ENCODE data around the gene HTRA3. TPM values are rescaled to one million over a fixed set of nuclear protein-coding genes. Genes with fewer than 3 reads are reported as not detected.

Gene HTRA3
- total RNA-seq, 2 donors from 2014 or later: 48.5 to 78.2 TPM

DNA sequence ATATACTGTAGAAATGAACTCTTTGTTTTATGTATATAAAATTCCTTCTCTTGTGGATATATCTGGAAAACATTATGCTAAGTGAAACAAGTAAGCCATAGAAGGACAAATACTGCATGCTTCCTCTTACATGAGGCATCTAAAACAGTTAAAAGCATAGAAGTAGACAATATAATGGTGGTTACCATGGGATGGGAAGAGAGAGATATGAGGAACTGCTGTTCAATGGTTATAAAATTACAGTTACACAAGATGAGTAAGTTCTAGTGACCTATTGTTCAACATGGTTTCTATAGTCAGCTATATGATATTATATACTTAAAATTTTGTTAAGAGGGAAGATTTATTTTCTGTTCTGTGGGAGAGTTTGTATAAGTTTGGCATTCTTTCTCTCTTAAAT, 43.4 kb downstream of the HTRA3 start:
- intact Hi-C loops (cut with DNase I): no loop called here
- ATAC-seq (no peak), DNase-seq (no peak)

GRCh38 chr4:8314691-8315255, 45.2 kb downstream of the HTRA3 start:
- ATAC-seq (no peak), DNase-seq (no peak)
- intact Hi-C loops (cut with DNase I): no loop called here

DNA sequence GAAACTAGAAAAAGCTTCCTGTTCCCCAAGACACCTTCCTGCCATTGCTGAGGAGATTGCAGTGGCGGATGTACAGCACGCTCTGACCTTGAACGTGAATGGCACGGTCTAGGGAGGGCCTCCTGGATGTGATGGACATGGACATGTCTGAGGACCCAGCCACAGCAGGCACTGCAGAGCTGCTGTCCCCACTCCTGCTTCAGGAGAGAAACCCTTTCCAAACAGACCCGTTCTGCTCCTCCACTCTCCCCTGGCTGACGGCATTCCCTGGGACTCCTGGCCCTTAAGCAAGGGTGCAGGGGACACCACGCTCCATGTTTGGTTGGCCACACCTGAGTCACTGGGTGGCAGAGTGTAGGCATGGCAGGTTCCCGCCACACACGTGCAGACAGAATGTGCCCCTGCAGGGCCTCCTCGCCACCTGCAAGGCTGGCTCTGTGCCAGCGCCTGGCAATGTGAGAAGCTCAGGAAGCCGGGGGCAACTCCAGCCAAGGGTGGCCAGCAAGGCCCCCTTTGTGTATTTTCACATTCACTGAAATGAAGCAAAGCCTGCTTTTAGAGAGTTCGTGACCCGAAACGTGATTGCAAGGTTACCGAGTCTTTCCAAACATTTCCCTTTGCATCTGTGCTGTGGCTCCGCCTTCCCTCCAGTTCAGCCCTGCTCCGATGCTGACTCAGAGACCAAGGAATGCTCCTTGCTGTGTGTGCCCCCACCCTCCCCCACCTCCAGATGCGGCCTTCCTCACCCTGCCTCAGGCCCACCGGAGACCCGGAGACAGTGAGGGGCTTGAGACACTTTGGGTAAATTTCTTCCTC, 46.1 kb downstream of the HTRA3 start:
- peak; percentile 56 to 81 for ATAC-seq
- intact Hi-C loops (cut with DNase I): no loop called here
- DNase-seq: peak; percentile 45

- ATAC-seq: peak in 1 of 2 donors; percentile 4
- intact Hi-C loops (cut with DNase I): no loop called here
- no peak for DNase-seq
Observed at GRCh38 chr4:8316251-8316771, 46.8 kb downstream of the HTRA3 start.

DNA sequence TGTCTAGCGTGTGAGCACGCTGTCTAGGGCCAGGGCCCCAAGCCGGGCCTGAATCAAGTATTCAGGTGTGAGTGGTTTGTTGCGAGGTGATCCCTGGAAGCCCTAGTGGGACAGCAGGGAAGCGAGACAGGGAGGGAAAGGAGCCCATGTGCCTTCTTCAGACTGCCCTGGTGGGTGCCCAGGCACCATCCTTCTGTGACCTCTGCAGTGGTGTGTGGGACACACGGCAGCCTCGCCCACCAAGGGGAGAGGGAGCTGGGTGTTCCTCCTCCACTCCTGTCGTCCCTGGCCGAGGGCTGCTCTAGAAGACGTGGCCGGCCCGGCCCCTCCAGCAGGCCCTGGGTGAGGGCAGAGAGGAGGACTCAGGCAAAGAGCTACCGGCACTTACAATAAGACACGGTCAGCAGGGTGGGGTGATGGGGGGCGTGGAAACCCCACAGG, 47.4 kb downstream of the HTRA3 start:
- ATAC-seq: no peak
- peak; percentile 11 for DNase-seq
- intact Hi-C loops (cut with DNase I): no loop called here

DNA sequence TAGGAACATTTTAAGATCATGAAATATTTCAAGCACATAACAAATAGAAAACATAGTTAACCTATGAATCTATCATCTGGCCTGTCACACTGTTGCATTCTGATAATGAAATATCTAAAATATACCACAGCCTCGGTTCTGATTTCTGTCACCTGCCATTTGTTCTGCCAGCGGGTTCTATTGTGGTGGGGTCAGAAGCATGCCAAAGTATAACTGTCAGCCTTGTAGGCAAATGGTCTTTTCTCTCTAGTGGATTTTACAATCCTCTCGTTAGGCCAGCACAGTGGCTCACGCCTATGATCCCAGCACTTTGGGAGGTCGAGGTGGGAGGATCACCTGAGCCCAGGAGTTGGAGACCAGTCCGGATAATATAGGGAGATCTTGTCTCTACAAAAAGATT, 47.9 kb downstream of the HTRA3 start:
- intact Hi-C loops (cut with DNase I): no loop called here
- no peak for ATAC-seq
- DNase-seq: peak; percentile 13

- no peak for DNase-seq
Observed at GRCh38 chr4:8318509-8318908, 49.0 kb downstream of the HTRA3 start.

DNA sequence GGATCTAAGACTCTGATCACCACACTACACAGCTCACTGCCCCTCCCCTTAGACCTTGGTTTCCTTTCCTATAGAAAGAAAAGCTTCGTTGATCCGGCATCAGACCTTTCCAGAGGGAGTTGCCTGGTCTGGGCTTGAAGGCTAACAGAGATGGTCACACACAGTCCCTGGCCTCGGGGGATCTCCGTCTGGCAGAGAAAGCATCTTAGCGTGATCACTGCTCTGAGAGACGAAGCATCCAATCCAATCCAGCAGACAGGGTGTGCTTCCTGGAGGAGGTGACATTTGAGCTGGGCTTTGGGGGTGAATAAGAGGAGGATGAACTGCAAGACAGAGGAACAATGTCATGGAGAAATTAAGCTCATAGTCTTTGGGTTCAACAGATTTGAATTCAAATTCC, 49.5 kb downstream of the HTRA3 start:
- intact Hi-C loops (cut with DNase I): no loop called here
- ATAC-seq (no peak), DNase-seq (no peak)

More at GRCh38 chr4:8318509-8318908, 49.0 kb downstream of the HTRA3 start:
- intact Hi-C loops (cut with DNase I): no loop called here
- ATAC-seq: no peak

DNA sequence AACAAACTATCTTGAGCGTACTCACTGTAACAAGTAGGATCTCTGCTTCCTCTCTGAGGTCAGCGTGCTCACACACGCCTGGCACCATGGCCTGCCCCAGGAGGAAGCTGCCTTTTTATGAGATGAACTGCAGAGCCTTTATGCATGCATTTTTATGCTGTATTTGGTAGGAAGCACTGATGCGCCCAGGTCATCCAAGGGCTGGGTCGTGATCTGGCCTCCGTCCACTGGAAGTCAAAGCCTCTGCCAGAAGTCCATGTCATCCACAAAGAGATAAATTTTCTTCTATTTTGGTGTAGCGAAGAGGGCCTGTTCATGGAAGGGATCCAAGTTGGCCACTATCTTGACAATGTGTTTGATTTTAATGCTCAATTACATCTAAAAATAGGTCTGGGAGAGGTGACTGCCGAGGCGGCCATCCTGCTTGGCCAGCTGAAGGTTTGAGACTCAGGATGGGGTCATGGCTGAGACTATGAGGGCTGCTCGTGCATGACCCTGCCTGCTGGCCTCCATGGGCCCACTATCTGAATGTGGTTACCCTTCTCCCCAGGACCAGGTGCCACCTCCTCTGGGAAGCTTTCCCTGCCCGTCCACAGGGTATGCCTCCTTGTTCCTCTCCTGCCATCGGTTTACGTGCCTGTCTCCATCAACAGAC, 50.3 kb downstream of the HTRA3 start:
- intact Hi-C loops (cut with DNase I): loop anchor here in 1 of 2 donors (5.0 kb wide), 1 partner anchor 82 kb away; no protein-coding TSS in a partner anchor
- ATAC-seq: peak; percentile 74 to 78
- peak; percentile 58 for DNase-seq

- peak; percentile 15 for DNase-seq
- peak in 1 of 2 donors; percentile 17 for ATAC-seq
- intact Hi-C loops (cut with DNase I): loop anchor here in 1 of 2 donors (5.0 kb wide), 1 partner anchor 82 kb away; no protein-coding TSS in a partner anchor
Observed at GRCh38 chr4:8320386-8320750, 50.8 kb downstream of the HTRA3 start.

DNA sequence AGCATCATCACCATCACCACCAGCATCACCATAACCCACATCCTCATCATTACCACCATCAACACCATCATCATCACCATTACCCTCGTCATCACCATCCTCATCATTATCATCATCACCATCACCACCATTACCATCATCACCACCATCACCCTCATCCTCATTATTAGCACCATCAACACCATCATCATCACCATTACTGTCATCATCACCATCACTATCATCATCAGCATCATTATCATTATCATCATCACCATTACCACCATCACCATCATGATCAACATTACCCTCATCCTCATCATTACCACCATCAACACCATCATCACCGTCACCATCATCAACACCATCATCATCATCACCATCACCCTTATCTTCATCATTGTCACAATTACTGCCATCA, 51.7 kb downstream of the HTRA3 start:
- DNase-seq: no peak
- intact Hi-C loops (cut with DNase I): loop anchor here in 1 of 2 donors (5.0 kb wide), 1 partner anchor 81 kb away; no protein-coding TSS in a partner anchor

DNA sequence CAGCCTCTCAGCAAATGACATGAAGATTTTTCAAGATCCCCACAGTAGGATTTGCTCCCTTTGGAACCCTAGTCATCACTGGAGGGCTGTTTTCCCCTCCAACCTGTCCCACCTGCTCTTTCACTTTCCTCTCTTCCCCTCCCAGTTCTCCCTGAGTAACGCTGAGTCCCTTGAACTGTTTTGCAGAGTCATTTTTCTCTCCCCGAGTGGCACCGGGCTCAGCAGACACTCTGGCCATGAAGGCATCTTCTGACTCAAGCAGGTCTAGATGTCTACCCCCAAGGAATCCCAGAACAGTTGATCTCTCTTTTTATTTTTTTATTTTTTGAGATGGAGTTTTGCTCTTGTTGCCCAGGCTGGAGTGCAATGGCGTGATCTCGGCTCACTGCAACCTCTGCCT, 52.2 kb downstream of the HTRA3 start:
- ATAC-seq: no peak
- intact Hi-C loops (cut with DNase I): loop anchor here in 1 of 2 donors (5.0 kb wide), 1 partner anchor 81 kb away; no protein-coding TSS in a partner anchor
- DNase-seq: no peak

More for the DNA sequence above, 51.7 kb downstream of the HTRA3 start:
- ATAC-seq: no peak

DNA sequence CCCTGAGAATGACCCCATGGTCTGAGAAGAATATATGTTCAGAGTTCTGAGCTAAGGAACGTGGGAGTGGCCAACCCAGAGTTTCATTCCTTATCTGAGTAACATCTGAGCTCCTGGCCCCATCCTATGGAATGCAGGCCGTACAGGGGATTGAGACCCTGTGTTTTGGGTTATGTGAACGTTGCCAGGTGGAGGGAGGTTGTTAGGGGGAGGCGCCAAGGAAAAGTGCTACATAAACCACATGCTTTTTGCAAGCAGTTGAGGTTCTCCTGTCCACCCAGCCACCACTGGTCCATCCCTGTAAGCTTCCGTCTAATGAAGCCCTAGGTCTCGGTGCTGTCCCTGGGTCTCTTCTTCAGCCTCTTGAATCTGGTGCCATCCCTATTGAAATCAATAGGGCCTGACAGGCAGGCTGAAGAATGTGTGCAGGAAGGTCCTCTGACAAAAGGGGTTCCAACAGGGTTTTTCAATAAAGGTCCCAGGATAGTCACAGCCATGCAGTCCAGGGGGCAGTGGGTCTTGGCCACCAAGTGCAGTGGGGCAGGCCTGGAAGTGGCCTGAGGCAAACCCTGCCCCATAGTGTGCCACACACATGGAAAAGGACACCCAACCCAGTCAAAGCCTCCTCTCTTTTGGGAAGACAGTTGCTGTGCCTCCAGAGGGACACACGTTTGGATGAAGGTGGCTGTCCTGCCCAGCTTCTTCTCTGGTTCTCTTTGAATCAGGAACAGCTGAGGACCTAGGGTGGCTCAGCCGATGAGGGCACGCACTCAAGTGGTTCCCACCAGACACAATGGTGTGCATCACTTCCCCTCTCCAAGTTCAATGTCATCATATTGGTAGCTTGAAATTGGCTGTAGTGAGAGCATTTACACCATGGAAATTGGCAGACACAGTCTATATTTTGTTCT, 53.5 kb downstream of the HTRA3 start:
- intact Hi-C loops (cut with DNase I): loop anchor here in 1 of 2 donors (5.0 kb wide), 1 partner anchor 79 kb away; no protein-coding TSS in a partner anchor
- no peak for DNase-seq
- no peak for ATAC-seq

- no peak for ATAC-seq
- no peak for DNase-seq
- intact Hi-C loops (cut with DNase I): loop anchor here in 1 of 2 donors (5.0 kb wide), 1 partner anchor 78 kb away; no protein-coding TSS in a partner anchor
Observed at GRCh38 chr4:8323947-8324555, 54.5 kb downstream of the HTRA3 start.

- DNase-seq (no peak), ATAC-seq (no peak)
- intact Hi-C loops (cut with DNase I): loop anchor here in 1 of 2 donors (5.0 kb wide), 1 partner anchor 78 kb away; no protein-coding TSS in a partner anchor
Observed at GRCh38 chr4:8324640-8325239, 55.2 kb downstream of the HTRA3 start.

DNA sequence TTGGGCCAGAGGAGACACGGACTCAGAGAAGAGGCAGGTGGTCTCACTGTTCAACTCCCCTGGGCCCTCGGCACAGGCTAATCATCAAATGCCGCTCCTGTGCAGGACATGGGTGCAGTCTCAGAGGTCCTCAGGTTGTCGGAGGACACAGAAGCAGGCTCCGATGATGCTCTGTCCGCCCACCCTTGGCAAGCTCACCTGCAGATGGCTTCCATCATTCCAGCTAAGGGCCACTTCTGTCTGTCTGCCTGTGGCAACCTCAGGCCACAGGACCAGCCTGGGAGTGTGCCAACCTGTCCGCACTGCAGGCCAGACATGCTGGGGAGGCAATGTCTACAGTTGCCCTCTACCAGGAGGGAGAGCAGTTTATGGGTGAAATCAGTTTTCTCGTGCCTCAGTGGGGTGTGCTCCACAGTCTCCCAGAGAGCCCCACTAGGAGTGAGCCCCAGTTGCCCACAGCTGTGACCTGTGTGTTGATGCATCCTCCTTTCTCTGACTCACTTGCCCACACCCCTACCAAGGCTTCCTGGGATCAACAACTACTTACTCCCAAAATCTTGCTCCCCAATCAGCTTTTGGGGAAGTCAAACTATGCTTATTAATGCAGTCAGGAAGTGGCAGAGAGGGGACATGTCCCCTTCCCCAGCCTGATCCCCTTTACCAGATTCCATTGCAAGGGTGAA, 55.9 kb downstream of the HTRA3 start:
- intact Hi-C loops (cut with DNase I): no loop called here
- no peak for ATAC-seq
- no peak for DNase-seq

DNA sequence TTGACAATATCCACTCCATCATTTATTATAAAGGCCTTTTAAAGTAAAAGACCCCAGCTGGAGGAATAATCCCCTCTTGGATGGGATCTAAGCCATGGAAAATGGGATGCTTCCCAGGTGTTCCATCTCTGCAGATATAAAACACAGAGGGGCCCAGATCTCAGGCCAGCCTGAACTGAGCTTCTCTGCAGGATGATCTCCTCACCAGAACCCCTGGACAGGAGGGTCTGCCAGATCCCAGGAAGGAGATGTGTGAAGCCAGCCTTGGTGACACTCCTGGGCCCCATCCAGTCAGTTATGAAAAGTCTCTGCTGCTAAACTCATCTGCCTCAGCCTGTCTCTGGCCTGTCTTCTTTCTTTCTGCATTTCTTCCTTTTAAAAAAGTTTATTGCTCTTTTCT, 56.7 kb downstream of the HTRA3 start:
- intact Hi-C loops (cut with DNase I): no loop called here
- ATAC-seq (no peak), DNase-seq (no peak)
